HG02938 (cell line): Measurements from ENCODE around the gene NCBP3.

ENCODE experiments used
- ATAC-seq: cut with Tn5 transposase; IDR thresholded peaks from one replicate; pipeline ENCODE4 v1.9.1; 2021; ENCODE audit warnings: mild to moderate bottlenecking, moderate library complexity; ENCODE audit not compliant: unreplicated experiment

NCBP3 gene

DNA sequence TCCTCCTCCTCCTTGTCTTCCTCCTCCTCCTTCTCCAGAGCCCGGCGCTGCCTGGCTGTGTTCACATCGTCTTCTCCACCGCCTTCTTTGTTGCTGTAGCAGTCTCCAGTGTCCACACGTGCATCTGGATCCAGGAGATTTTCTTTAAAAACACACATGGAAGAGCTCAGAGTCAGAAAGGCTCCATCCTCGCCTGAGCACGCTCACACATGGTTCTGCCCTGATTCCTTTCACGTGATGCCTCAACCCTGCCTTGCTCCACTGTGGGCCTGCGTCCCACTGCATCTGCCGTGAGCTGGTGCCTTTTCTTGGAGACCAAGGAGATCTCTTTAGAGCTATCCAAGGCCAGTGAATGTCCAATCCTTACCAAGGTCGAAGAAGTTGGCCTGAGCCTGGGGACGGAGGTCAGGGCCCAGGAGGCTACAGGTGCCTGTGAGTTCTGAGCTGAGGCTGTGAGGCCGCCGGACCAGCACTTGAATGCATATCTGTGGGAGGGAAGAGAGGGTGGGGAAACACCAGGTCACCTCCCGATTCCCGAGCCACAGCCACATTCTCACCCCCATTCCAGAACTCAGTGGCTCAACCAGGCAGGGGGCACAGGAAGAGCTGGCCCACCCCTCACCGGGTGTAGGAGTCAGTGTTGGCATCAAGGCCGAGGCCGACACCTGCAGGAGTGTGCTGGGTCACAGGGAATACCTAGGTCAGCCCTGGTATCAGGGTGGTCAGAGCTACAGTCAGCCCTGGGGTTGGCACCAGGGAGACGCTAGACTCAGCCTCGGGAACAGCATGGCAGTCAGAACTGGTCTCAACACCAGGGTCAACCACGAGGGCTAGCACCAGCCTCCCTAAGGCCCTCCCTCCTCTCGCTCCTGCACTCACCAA, 84.8 kb downstream of the NCBP3 start:
- ATAC-seq, result no peak

DNA sequence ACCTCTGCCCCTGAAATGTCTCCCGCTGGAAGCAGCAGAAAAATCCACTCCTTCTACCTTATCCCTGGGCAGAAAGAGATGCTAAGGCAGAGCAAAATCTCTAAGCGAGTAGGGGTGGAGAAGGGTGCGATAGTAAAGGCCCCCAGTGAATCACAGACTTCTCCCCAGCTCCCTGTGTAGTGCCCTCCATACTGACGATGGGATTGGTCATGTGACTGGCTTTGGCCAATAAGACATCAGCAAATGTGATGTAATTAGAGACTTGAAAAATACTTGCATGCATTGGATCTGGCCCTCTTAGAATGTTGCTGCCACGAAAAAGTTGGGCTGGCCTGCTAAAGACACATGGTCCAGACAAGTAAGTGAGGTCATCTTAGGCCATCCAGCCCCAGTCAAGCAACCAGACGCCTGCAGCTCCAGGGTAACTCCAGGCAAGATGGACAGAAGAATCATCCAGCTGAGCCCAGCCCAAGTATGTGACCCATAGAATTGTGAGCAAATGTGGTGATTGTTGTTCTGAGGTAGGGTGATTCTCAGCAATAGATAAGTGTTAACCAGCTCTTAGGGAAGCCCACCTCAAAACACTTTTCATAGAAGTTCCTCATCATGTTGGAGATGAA, 86.3 kb downstream of the NCBP3 start:
- ATAC-seq, result no peak

DNA sequence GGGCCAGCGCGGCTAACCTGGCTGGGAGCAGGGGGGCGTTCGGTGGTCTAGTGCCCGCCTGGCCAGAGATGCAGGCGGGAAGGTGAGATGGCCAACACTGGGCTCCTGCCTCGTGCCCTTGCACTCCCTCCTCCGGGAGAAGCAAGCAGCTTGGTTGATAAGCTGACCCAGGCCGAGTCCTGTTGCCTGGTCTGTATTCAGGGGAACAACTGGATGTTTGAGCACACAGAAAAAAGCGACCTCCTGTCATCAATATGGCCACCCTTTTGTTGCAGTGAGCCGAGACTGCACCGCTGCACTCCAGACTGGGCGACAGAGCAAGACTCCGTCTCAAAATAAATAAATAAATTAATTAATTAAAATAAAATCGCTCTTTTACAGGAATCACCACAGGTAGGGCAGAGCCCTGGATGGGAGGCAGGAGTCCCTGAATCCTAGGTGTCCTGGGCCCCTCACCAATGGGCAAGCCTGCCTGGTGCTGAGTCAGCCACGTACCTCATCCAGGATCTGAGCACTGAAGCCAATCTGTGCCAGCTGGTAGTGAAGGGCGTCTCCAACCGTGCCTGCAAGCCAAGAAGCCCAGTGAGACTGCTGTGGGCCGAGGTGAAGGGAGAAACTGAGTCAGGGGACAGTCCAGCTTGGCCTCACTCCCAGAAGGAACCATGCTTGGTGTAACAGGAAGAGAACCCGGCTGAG, 90.6 kb downstream of the NCBP3 start:
- ATAC-seq, result no peak

DNA sequence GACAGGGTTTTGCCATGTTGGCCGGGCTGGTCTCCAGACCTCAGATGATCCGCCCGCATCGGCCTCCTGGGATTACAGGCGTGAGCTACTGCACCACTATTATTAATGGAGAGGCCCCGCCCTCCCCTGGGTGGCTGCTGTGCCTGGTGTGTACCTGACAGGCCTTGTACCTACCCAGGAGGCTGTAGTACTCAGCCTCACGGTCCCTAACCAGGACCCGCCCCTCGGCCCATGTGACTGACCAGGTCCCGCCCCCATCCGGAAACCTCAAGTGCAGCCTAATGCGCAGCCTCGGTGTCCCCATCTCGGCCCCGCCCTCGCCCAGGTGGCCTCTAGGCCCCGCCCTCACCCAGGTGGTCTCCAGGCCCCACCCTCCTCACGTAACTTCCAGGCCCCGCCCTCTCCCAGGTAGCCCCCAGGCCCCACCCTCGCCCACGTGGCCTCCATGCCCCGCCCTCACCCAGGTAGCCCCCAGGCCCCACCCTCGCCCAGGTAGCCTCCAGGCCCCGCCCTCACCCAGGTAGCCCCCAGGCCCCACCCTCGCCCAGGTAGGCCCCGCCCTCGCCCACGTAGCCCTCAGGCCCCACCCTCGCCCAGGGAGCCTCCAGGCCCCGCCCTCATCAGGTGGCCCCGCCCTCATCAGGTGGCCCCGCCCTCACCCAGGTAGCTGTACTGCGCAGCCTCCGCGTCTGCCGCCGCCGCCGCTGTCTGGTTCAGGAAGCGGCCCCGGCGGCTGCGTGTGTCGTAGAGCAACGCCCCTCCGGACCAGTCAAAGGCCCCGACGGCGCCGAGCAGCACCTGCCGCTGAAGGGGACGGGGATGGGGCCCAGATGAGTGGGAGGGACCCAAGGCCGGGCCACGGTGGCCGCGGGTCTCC, 91.3 kb downstream of the NCBP3 start:
- no peak for ATAC-seq

DNA sequence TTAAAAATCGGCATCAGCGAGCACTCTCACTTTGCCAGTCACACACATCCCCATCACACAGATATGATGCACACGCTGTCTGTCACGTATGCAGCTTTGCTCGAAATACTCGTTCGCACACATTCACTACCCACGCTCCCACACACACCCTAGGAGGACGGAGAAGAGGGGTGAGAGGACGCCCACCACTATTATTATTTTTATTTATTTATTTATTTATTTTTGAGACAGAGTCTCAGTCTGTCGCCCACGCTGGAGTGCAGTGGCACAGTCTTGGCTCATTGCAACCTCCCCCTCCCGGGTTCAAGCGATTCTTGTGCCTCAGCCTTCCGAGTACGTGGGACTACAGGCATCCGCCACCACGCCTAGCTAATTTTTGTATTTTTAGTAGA, 92.0 kb downstream of the NCBP3 start:
- no peak for ATAC-seq

DNA sequence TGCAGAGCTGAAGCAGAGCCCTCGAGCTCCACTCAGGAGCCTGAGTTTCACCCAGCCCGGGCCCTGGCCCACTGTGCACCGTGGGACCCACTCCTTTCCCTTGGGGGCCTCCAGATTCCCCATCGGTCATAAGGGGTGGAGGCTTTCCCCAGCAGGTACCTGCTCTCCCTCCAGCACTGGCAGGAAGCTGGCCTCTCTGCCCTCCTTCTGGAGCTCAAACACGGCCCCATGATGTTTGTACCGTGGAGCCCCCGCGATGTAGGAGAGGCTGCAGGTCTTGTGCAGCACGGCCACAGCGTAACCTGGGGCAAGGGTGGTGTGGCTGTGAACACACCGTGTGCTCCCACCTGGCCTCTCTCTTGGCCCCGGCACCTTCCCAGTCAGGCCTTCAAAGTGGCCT, 92.4 kb downstream of the NCBP3 start:
- ATAC-seq, result no peak
